GM12875 (cell line): ENCODE results near the gene GLRA3.

Experiments
- H3K4me3 ChIP-seq: one replicate; pipeline ENCODE4 v1.5.1; 2011; ENCODE audit warnings: low read depth, low read length, control low read depth
- CTCF ChIP-seq: IDR thresholded peaks from 2 replicates; pipeline ENCODE4 v1.5.1; 2011; ENCODE audit warnings: low read depth, mild to moderate bottlenecking, control low read depth, inconsistent platforms, low read length, moderate library complexity, borderline replicate concordance; ENCODE audit not compliant: insufficient read depth

The GLRA3 gene

GRCh38 chr4:174591243-174592021 lies 237.6 kb downstream of the GLRA3 start:
- H3K4me3 ChIP-seq: no peak overlapping the region
- TF ChIP-seq CTCF: no peak

GRCh38 chr4:174590336-174590735 lies 238.7 kb downstream of the GLRA3 start:
- no peak overlapping the region for H3K4me3 ChIP-seq
- no peak for TF ChIP-seq CTCF
